Stomach (tissue), 4 donors: ENCODE data around the gene TEAD3.

Source experiments
- CTCF ChIP-seq, 7 experiments: fragments of 450-650 bp in 4 of 7; fragments of 200-600 bp in 3 of 7; sonication (generic) in 3 of 7; IDR thresholded peaks; one replicate each; pipeline ENCODE4 v1.5.1; 2016 to 2019; ENCODE audit warnings: antibody characterized with exemption in 7 of 7, control low read depth in 2 of 7, mild to moderate bottlenecking in 1 of 7
- POLR2A ChIP-seq, 4 donors: fragments of 450-650 bp; IDR thresholded peaks; one replicate each; pipeline ENCODE4 v1.6.1; 2016; ENCODE audit warnings: antibody characterized with exemption in 4 of 4, control low read depth in 2 of 4, mild to moderate bottlenecking in 1 of 4, moderate library complexity in 1 of 4
- POLR2AphosphoS5 ChIP-seq, 3 donors: sonication (generic); formaldehyde crosslinking; IDR thresholded peaks; one replicate each; pipeline ENCODE4 v1.6.1; 2016; ENCODE audit warnings: antibody characterized with exemption in 3 of 3

- TF ChIP-seq POLR2AphosphoS5 (IDR thresholded peaks at IDR 0.05) (no peak), CTCF (IDR thresholded peaks at IDR 0.05) (no peak), POLR2A (IDR thresholded peaks at IDR 0.05) (no peak)
Measured at GRCh38 chr6:35445691-35446090, 51.2 kb downstream of the TEAD3 start.
